Activated T-helper 1 cell treated with anti-CD3 and anti-CD28 coated beads, Interleukin-12 subunit alpha, Interleukin-12 subunit beta, Interleukin-2, Interleukin-4 antibody, amounts not matched to agents 30 ng/mL and 10 ng/mL and 1 ng/mL, durations not matched to agents 14 hours and 24 hours and 36 hours (primary cell): ENCODE results near the gene VPS8. TPM values are rescaled to one million over a fixed set of nuclear protein-coding genes. Genes with fewer than 3 reads are reported as not detected.
A peak's percentile ranks its signal among the peaks of the same experiment; 100 is the strongest.

Experiments
- DNase-seq: peaks from one replicate; pipeline ENCODE4 v3.0.0; 2021; ENCODE audit warnings: low spot score
- H3K27ac Mint-ChIP-seq: one replicate; pipeline ENCODE4 v1.8.0; 2021; ENCODE audit warnings: mild to moderate bottlenecking, mixed read lengths
- H3K27me3 Mint-ChIP-seq: one replicate; pipeline ENCODE4 v1.8.0; 2022; ENCODE audit warnings: mild to moderate bottlenecking, moderate library complexity, mixed read lengths; ENCODE audit not compliant: insufficient read depth
- H3K36me3 Mint-ChIP-seq: one replicate; pipeline ENCODE4 v1.8.0; 2021; ENCODE audit warnings: low read depth, mixed read lengths
- H3K4me1 Mint-ChIP-seq: one replicate; pipeline ENCODE4 v1.8.0; 2021; ENCODE audit warnings: low read depth, mixed read lengths
- H3K4me3 Mint-ChIP-seq: one replicate; pipeline ENCODE4 v1.8.0; 2021; ENCODE audit warnings: mild to moderate bottlenecking, moderate library complexity, mixed read lengths
- H3K9me3 Mint-ChIP-seq: one replicate; pipeline ENCODE4 v1.8.0; 2021; ENCODE audit warnings: mixed read lengths
- intact Hi-C: fragments of 100-400 bp; cut with micrococcal nuclease; formaldehyde crosslinking; loops from one replicate; pipeline ENCODE4 v1.15.1; 2024
- total RNA-seq: library from RNA; stranded (reverse); gene quantifications from 2 replicates; pipeline ENCODE4 v1.2.3, GENCODE V29; 2022

Gene VPS8
- total RNA-seq, 1 donor from 2014 or later: 37.8 TPM

GRCh38 chr3:184776916-184777315 lies 35.0 kb upstream of the VPS8 start:
- Mint-ChIP-seq H3K36me3 (no peaks in the 10 kb centered on the region), H3K27me3 (peaks cover 17% of the 10 kb centered on the region), H3K4me3 (no peak overlapping the region), H3K4me1 (no peaks in the 10 kb centered on the region), H3K27ac (no peak overlapping the region), H3K9me3 (no peaks in the 10 kb centered on the region)
- intact Hi-C loops: loop anchor here (1.0 to 2.0 kb wide), 5 partner anchors 26 to 358 kb away; partner anchors contain the start of gene EPHB3
- no peak for DNase-seq

- intact Hi-C loops: loop anchor here (1.0 to 2.0 kb wide), 5 partner anchors 26 to 359 kb away; partner anchors contain the start of gene EPHB3
- peaks cover 17% of the 10 kb centered on the region for H3K27me3 Mint-ChIP-seq
- no peaks in the 10 kb centered on the region for H3K9me3 Mint-ChIP-seq
- H3K4me1 Mint-ChIP-seq: no peaks in the 10 kb centered on the region
- H3K27ac Mint-ChIP-seq: no peak overlapping the region
- DNase-seq: peak; percentile 69
- H3K36me3 Mint-ChIP-seq: no peaks in the 10 kb centered on the region
- H3K4me3 Mint-ChIP-seq: no peak overlapping the region
These were observed 34.2 kb upstream of the VPS8 start for GRCh38 chr3:184777566-184778356.

- Mint-ChIP-seq H3K27me3 (peaks cover 17% of the 10 kb centered on the region), H3K27ac (no peak overlapping the region), H3K4me1 (no peaks in the 10 kb centered on the region), H3K36me3 (no peaks in the 10 kb centered on the region), H3K9me3 (no peaks in the 10 kb centered on the region), H3K4me3 (no peak overlapping the region)
- no peak for DNase-seq
- intact Hi-C loops: no loop called here
These were observed 33.3 kb upstream of the VPS8 start for GRCh38 chr3:184778426-184779332.

GRCh38 chr3:184780981-184781515 lies 30.9 kb upstream of the VPS8 start:
- intact Hi-C loops: no loop called here

GRCh38 chr3:184781801-184782200 lies 30.2 kb upstream of the VPS8 start:
- Mint-ChIP-seq H3K4me1 (peaks cover 19% of the 10 kb centered on the region), H3K27me3 (peaks cover 14% of the 10 kb centered on the region), H3K36me3 (no peaks in the 10 kb centered on the region), H3K9me3 (no peaks in the 10 kb centered on the region), H3K4me3 (no peak overlapping the region), H3K27ac (no peak overlapping the region)
- DNase-seq: no peak
- intact Hi-C loops: no loop called here

More at GRCh38 chr3:184780981-184781515, 30.9 kb upstream of the VPS8 start:
- H3K27ac Mint-ChIP-seq: no peak overlapping the region
- no peaks in the 10 kb centered on the region for H3K36me3 Mint-ChIP-seq
- DNase-seq: no peak
- no peak overlapping the region for H3K4me3 Mint-ChIP-seq
- H3K27me3 Mint-ChIP-seq: peaks cover 17% of the 10 kb centered on the region
- H3K4me1 Mint-ChIP-seq: peaks cover 12% of the 10 kb centered on the region
- H3K9me3 Mint-ChIP-seq: no peaks in the 10 kb centered on the region

- Mint-ChIP-seq H3K9me3 (no peaks in the 10 kb centered on the region), H3K4me3 (no peak overlapping the region), H3K36me3 (no peaks in the 10 kb centered on the region), H3K27ac (no peak overlapping the region), H3K27me3 (peaks cover 11% of the 10 kb centered on the region), H3K4me1 (peaks cover 21% of the 10 kb centered on the region)
- no peak for DNase-seq
- intact Hi-C loops: no loop called here
These were observed 28.6 kb upstream of the VPS8 start for GRCh38 chr3:184783319-184783718.

- Mint-ChIP-seq H3K36me3 (no peaks in the 10 kb centered on the region), H3K27me3 (peaks cover 7% of the 10 kb centered on the region), H3K27ac (no peak overlapping the region), H3K4me3 (no peak overlapping the region), H3K4me1 (peaks cover 21% of the 10 kb centered on the region), H3K9me3 (no peaks in the 10 kb centered on the region)
- no peak for DNase-seq
- intact Hi-C loops: no loop called here
These were observed 27.1 kb upstream of the VPS8 start for GRCh38 chr3:184784731-184785500.

GRCh38 chr3:184785890-184786279 lies 26.1 kb upstream of the VPS8 start:
- no peaks in the 10 kb centered on the region for H3K36me3 Mint-ChIP-seq
- no peak for DNase-seq
- H3K27ac Mint-ChIP-seq: no peak overlapping the region
- no peaks in the 10 kb centered on the region for H3K9me3 Mint-ChIP-seq
- H3K4me3 Mint-ChIP-seq: no peak overlapping the region
- intact Hi-C loops: no loop called here
- peaks cover 21% of the 10 kb centered on the region for H3K4me1 Mint-ChIP-seq
- H3K27me3 Mint-ChIP-seq: peaks cover 5% of the 10 kb centered on the region

GRCh38 chr3:184786280-184786941 lies 25.6 kb upstream of the VPS8 start:
- Mint-ChIP-seq H3K4me1 (peaks cover 21% of the 10 kb centered on the region), H3K9me3 (no peaks in the 10 kb centered on the region), H3K27me3 (peaks cover 7% of the 10 kb centered on the region), H3K4me3 (no peak overlapping the region), H3K27ac (no peak overlapping the region), H3K36me3 (no peaks in the 10 kb centered on the region)
- no peak for DNase-seq
- intact Hi-C loops: no loop called here

GRCh38 chr3:184788751-184789150 lies 23.2 kb upstream of the VPS8 start:
- H3K36me3 Mint-ChIP-seq: no peaks in the 10 kb centered on the region
- no peak for DNase-seq
- intact Hi-C loops: no loop called here
- H3K9me3 Mint-ChIP-seq: no peaks in the 10 kb centered on the region
- H3K27ac Mint-ChIP-seq: no peak overlapping the region
- H3K4me3 Mint-ChIP-seq: no peak overlapping the region
- H3K4me1 Mint-ChIP-seq: peaks cover 21% of the 10 kb centered on the region
- peaks cover 17% of the 10 kb centered on the region for H3K27me3 Mint-ChIP-seq

GRCh38 chr3:184789314-184789998 lies 22.5 kb upstream of the VPS8 start:
- no peak overlapping the region for H3K27ac Mint-ChIP-seq
- H3K27me3 Mint-ChIP-seq: peaks cover 17% of the 10 kb centered on the region
- intact Hi-C loops: no loop called here
- peaks cover 21% of the 10 kb centered on the region for H3K4me1 Mint-ChIP-seq
- H3K4me3 Mint-ChIP-seq: no peak overlapping the region
- H3K36me3 Mint-ChIP-seq: no peaks in the 10 kb centered on the region
- no peaks in the 10 kb centered on the region for H3K9me3 Mint-ChIP-seq
- DNase-seq: no peak
